BLaER1 treated with 17β-estradiol and CSF1 and Interleukin-3, amounts not matched to agents 10 nM and 100 nM (cell line): ENCODE measurements around the gene RSPH1.
A peak's percentile ranks its signal among the peaks of the same experiment; 100 is the strongest.

Experiments
- H3K27ac ChIP-seq, 11 experiments: shearing (Covaris generic); formaldehyde crosslinking; 2 replicates each; pipeline ENCODE4 v1.8.1; 2022
- H3K27me3 ChIP-seq, 11 experiments: shearing (Covaris generic); formaldehyde crosslinking; 2 replicates each; pipeline ENCODE4 v1.8.1; 2022
- H3K36me3 ChIP-seq, 11 experiments: shearing (Covaris generic); formaldehyde crosslinking; 2 replicates each; pipeline ENCODE4 v1.8.1; 2022
- H3K4me1 ChIP-seq, 10 experiments: shearing (Covaris generic); formaldehyde crosslinking; 2 replicates each; pipeline ENCODE4 v1.8.1; 2022
- H3K4me2 ChIP-seq, 11 experiments: shearing (Covaris generic); formaldehyde crosslinking; 2 replicates each; pipeline ENCODE4 v1.8.1; 2022
- H3K4me3 ChIP-seq, 10 experiments: shearing (Covaris generic); formaldehyde crosslinking; 2 replicates each; pipeline ENCODE4 v1.8.1; 2022
- H3K9ac ChIP-seq, 11 experiments: shearing (Covaris generic); formaldehyde crosslinking; 2 replicates each; pipeline ENCODE4 v1.8.1; 2022
- H3K9me3 ChIP-seq, 11 experiments: shearing (Covaris generic); formaldehyde crosslinking; replicated peaks in 1 of 11; 2 replicates each; pipeline ENCODE4 v1.8.1; 2022
- H4K20me1 ChIP-seq, 11 experiments: shearing (Covaris generic); formaldehyde crosslinking; 2 replicates each; pipeline ENCODE4 v1.8.1; 2022
- Cebpa-rat ChIP-seq, 11 experiments: shearing (Covaris generic); IDR thresholded peaks; 2 replicates each; pipeline ENCODE4 v1.8.1; 2022

Gene RSPH1

DNA sequence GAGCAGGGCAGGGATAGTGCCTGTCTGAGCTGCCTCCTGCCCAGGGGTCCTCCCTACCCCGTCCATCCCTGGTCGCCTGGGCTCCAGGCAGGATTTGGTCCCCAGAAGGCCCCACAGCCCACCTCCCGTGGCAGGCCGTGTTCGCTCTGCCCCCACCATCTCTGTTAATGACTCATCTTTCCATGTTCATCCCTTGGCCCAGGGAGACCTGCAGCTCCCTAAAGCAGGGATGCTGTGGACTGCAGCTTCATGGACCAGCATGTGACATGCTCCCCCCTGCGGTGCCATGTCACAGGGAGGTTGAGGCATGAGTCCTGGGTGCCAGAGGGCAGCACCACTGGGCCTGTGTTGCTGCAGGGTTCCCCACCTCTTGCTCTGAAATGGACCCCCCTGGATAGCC lies 65.5 kb downstream of the RSPH1 start:
- H3K4me3 ChIP-seq: no peak overlapping the region
- peaks cover 0 to 6% (median 0%) of the 10 kb centered on the region in 11 experiments; a peak in 7 of 22 replicates for H4K20me1 ChIP-seq
- H3K4me2 ChIP-seq: peak overlapping the region in 3 of 11 experiments; percentile 4 to 21 (median 13); a peak in 2 of 22 replicates
- peaks cover 7 to 38% (median 28%) of the 10 kb centered on the region in 10 experiments for H3K4me1 ChIP-seq
- no peak for TF ChIP-seq Cebpa-rat (IDR thresholded peaks at IDR 0.05)
- no peaks in the 10 kb centered on the region for H3K36me3 ChIP-seq
- H3K9me3 ChIP-seq: peaks cover 15 to 23% (median 18%) of the 10 kb centered on the region in 11 experiments
- peaks cover 0 to 31% (median 0%) of the 10 kb centered on the region in 11 experiments; a peak in 6 of 22 replicates for H3K27me3 ChIP-seq
- no peak overlapping the region for H3K9ac ChIP-seq
- H3K27ac ChIP-seq: no peak overlapping the region

DNA sequence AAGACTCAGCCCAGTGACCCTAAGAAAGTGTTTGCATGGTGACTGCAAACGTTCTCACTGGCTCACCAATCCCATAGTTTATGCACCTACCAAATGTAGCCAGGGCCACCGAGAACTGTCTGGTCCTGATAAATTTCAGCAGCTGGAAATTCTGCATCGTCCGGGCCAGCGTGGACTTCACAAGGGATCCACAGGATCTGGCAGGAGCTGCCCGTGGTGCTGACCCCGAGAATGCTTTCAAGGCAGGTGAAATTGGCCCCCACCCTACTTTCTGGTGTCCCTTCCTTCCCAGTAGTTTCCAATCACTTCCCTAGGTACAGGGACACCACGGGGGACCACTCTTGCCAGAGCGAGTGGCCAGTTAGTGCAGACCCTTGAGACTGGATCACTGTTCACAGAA lies 66.2 kb downstream of the RSPH1 start:
- Histone ChIP-seq H3K4me3 (no peak overlapping the region), H3K4me2 (no peak overlapping the region), H4K20me1 (peaks cover 0 to 10% (median 0%) of the 10 kb centered on the region in 11 experiments; a peak in 8 of 22 replicates), H3K27ac (no peak overlapping the region), H3K36me3 (no peaks in the 10 kb centered on the region), H3K9ac (no peak overlapping the region), H3K4me1 (peaks cover 14 to 45% (median 34%) of the 10 kb centered on the region in 10 experiments), H3K9me3 (peaks cover 15 to 23% (median 18%) of the 10 kb centered on the region in 11 experiments), H3K27me3 (peaks cover 0 to 31% (median 0%) of the 10 kb centered on the region in 11 experiments; a peak in 6 of 22 replicates)
- TF ChIP-seq Cebpa-rat (IDR thresholded peaks at IDR 0.05): no peak

GRCh38 chr21:42429021-42429420 lies 67.0 kb downstream of the RSPH1 start:
- H3K27me3 ChIP-seq: peaks cover 0 to 31% (median 0%) of the 10 kb centered on the region in 11 experiments; a peak in 6 of 22 replicates
- peaks cover 15 to 23% (median 18%) of the 10 kb centered on the region in 11 experiments for H3K9me3 ChIP-seq
- H4K20me1 ChIP-seq: peaks cover 0 to 13% (median 0%) of the 10 kb centered on the region in 11 experiments; a peak in 8 of 22 replicates
- H3K4me1 ChIP-seq: peaks cover 22 to 53% (median 43%) of the 10 kb centered on the region in 10 experiments
- H3K9ac ChIP-seq: no peak overlapping the region
- H3K4me2 ChIP-seq: no peak overlapping the region
- TF ChIP-seq Cebpa-rat (IDR thresholded peaks at IDR 0.05): no peak
- H3K36me3 ChIP-seq: no peaks in the 10 kb centered on the region
- no peak overlapping the region for H3K27ac ChIP-seq
- H3K4me3 ChIP-seq: no peak overlapping the region

GRCh38 chr21:42427809-42428419 lies 68.1 kb downstream of the RSPH1 start:
- no peak overlapping the region for H3K27ac ChIP-seq
- no peak overlapping the region for H3K9ac ChIP-seq
- TF ChIP-seq Cebpa-rat (IDR thresholded peaks at IDR 0.05): no peak
- H3K4me1 ChIP-seq: peaks cover 30 to 64% (median 54%) of the 10 kb centered on the region in 10 experiments
- H4K20me1 ChIP-seq: peaks cover 0 to 13% (median 0%) of the 10 kb centered on the region in 11 experiments; a peak in 8 of 22 replicates
- H3K4me3 ChIP-seq: no peak overlapping the region
- peak overlapping the region in 7 of 11 experiments; percentile 84 to 98 (median 89); a peak in 13 of 22 replicates for H3K4me2 ChIP-seq
- H3K27me3 ChIP-seq: peaks cover 0 to 36% (median 3%) of the 10 kb centered on the region in 11 experiments; a peak in 9 of 22 replicates
- H3K36me3 ChIP-seq: no peaks in the 10 kb centered on the region
- H3K9me3 ChIP-seq: peaks cover 11 to 17% (median 12%) of the 10 kb centered on the region in 11 experiments

- no peaks in the 10 kb centered on the region for H3K36me3 ChIP-seq
- no peak overlapping the region for H3K9ac ChIP-seq
- H3K4me1 ChIP-seq: peaks cover 30 to 68% (median 59%) of the 10 kb centered on the region in 10 experiments
- peaks cover 0 to 38% (median 4%) of the 10 kb centered on the region in 11 experiments; a peak in 9 of 22 replicates for H3K27me3 ChIP-seq
- no peak overlapping the region for H3K27ac ChIP-seq
- H3K4me2 ChIP-seq: peak overlapping the region in 10 of 11 experiments; percentile 3 to 98 (median 88); a peak in 18 of 22 replicates
- no peak for TF ChIP-seq Cebpa-rat (IDR thresholded peaks at IDR 0.05)
- peaks cover 0 to 13% (median 0%) of the 10 kb centered on the region in 11 experiments; a peak in 8 of 22 replicates for H4K20me1 ChIP-seq
- no peak overlapping the region for H3K4me3 ChIP-seq
- peaks cover 2 to 10% (median 4%) of the 10 kb centered on the region in 11 experiments for H3K9me3 ChIP-seq
These were observed 69.0 kb downstream of the RSPH1 start for GRCh38 chr21:42426876-42427480.

DNA sequence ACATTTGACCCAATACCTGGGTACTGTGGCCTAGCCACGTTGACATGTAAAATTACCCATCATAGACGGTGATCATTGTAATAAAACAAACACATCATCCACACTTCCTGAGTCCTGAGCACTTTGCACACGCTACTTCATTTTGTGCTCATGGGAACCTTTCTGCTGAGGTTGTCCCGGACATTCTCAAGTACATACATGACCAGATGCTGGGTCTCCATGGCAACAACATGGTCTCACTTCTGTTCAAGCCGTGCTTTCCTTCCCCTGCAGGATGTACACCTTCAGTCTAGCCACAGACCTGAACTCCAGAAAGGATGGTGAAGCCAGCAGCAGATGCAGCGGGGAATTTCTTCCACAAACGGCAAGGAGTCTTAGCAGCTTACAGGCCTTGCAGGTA lies 69.6 kb downstream of the RSPH1 start:
- Histone ChIP-seq H3K27ac (peak overlapping the region in 4 of 11 experiments; percentile 72 to 91 (median 79); a peak in 6 of 22 replicates), H3K4me1 (peaks cover 30 to 68% (median 59%) of the 10 kb centered on the region in 10 experiments), H3K4me2 (peak overlapping the region; percentile 3 to 98 (median 86); a peak in 20 of 22 replicates), H4K20me1 (peaks cover 0 to 13% (median 0%) of the 10 kb centered on the region in 11 experiments; a peak in 8 of 22 replicates), H3K4me3 (no peak overlapping the region; a peak in 1 of 20 replicates), H3K9me3 (peaks cover 2 to 10% (median 6%) of the 10 kb centered on the region in 11 experiments; a peak in 20 of 22 replicates), H3K27me3 (peaks cover 0 to 38% (median 4%) of the 10 kb centered on the region in 11 experiments; a peak in 9 of 22 replicates), H3K36me3 (no peaks in the 10 kb centered on the region; a peak in 1 of 22 replicates), H3K9ac (peak overlapping the region in 1 of 11 experiments; percentile 69; a peak in 1 of 22 replicates)
- TF ChIP-seq Cebpa-rat (IDR thresholded peaks at IDR 0.05): no peak

- TF ChIP-seq Cebpa-rat (IDR thresholded peaks at IDR 0.05): no peak
- Histone ChIP-seq H4K20me1 (peaks cover 0 to 13% (median 0%) of the 10 kb centered on the region in 11 experiments; a peak in 8 of 22 replicates), H3K27ac (peak overlapping the region in 6 of 11 experiments; percentile 56 to 91 (median 75); a peak in 13 of 22 replicates), H3K9ac (peak overlapping the region in 6 of 11 experiments; percentile 3 to 69 (median 60); a peak in 9 of 22 replicates), H3K4me3 (peak overlapping the region in 6 of 10 experiments; percentile 15 to 42 (median 32); a peak in 8 of 20 replicates), H3K36me3 (no peaks in the 10 kb centered on the region; a peak in 1 of 22 replicates), H3K27me3 (peaks cover 0 to 38% (median 4%) of the 10 kb centered on the region in 11 experiments; a peak in 9 of 22 replicates), H3K4me1 (peaks cover 30 to 70% (median 55%) of the 10 kb centered on the region in 10 experiments), H3K9me3 (peaks cover 11 to 17% (median 15%) of the 10 kb centered on the region in 11 experiments; a peak in 21 of 22 replicates), H3K4me2 (peak overlapping the region; percentile 72 to 98 (median 86))
These were observed 70.4 kb downstream of the RSPH1 start for GRCh38 chr21:42425591-42425990.

- H3K4me2 ChIP-seq: peak overlapping the region; percentile 72 to 98 (median 86)
- no peaks in the 10 kb centered on the region; a peak in 1 of 22 replicates for H3K36me3 ChIP-seq
- peak overlapping the region in 8 of 10 experiments; percentile 10 to 52 (median 32); a peak in 8 of 20 replicates for H3K4me3 ChIP-seq
- peaks cover 12 to 23% (median 19%) of the 10 kb centered on the region in 11 experiments for H3K9me3 ChIP-seq
- peaks cover 30 to 72% (median 55%) of the 10 kb centered on the region in 10 experiments for H3K4me1 ChIP-seq
- H3K9ac ChIP-seq: peak overlapping the region in 8 of 11 experiments; percentile 18 to 69 (median 50); a peak in 14 of 22 replicates
- H4K20me1 ChIP-seq: peaks cover 0 to 13% (median 0%) of the 10 kb centered on the region in 11 experiments; a peak in 8 of 22 replicates
- H3K27me3 ChIP-seq: peaks cover 0 to 38% (median 4%) of the 10 kb centered on the region in 11 experiments; a peak in 9 of 22 replicates
- TF ChIP-seq Cebpa-rat (IDR thresholded peaks at IDR 0.05): peak in 8 of 11 experiments; percentile 27 to 91 (median 72); a peak in 12 of 22 replicates
- peak overlapping the region in 9 of 11 experiments; percentile 10 to 91 (median 66); a peak in 17 of 22 replicates for H3K27ac ChIP-seq
These were observed 71.0 kb downstream of the RSPH1 start for GRCh38 chr21:42424914-42425541.
